Uterus (tissue), 2 donors: ENCODE data around the gene KLHL17.

Experiments used
- POLR2A ChIP-seq, 2 donors: fragments of 450-650 bp; IDR thresholded peaks; one replicate each; pipeline ENCODE4 v1.6.1; 2016; ENCODE audit warnings: antibody characterized with exemption in 2 of 2, mild to moderate bottlenecking in 1 of 2, moderate library complexity in 1 of 2
- TF ChIP-seq, protein P1 (sequence below), 4 experiments: fragments of 200-600 bp in 2 of 4; fragments of 450-650 bp in 2 of 4; sonication (generic) in 2 of 4; IDR thresholded peaks; one replicate each; pipeline ENCODE4 v1.5.1; 2016 to 2019; ENCODE audit warnings: antibody characterized with exemption in 4 of 4, mild to moderate bottlenecking in 2 of 4, moderate library complexity in 1 of 4

DNA sequence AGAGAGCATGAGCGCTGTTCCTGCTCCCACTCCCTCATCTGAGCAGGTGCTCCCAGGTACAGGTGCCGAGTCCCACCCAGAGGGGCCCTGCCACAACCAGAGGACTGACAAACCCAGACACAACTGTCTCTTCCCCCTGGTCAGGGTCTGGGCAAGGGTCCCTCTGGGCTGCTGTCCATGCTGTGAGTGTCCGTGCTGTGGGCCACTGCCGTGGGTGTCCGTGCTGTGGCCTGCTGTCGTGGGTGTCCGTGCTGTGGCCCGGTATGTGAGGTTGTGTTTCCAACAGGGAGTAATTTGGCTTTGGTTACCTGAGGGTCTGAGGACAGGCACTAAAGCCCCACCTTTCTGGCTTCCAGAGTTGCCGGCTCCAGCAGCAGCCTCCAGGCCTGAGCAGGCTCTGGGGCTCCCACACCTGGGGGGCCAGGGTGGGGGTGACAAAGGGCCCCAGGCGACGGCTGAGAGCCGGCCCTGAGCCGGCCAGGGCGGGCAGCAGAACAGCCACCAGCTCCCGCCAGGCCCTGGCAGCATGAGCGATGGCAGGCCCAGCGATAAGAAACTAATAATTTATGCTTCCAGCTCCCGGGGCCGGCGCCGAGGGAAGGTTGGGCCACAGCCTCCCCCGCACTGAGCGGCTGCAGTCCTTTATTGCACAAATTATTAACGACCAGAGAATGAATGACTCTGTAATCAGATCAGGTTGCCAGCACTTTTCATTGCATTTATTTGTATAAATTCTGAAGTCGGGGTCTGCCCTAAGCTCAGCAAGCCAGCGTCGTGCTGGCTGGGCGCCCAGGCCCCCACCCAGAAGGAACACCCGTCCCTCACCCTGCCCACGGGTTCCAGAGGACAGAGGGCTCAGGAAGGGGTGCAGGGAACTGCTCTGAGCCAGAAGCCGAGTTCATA lies 44.0 kb upstream of the KLHL17 start:
- TF ChIP-seq, protein P1, sequence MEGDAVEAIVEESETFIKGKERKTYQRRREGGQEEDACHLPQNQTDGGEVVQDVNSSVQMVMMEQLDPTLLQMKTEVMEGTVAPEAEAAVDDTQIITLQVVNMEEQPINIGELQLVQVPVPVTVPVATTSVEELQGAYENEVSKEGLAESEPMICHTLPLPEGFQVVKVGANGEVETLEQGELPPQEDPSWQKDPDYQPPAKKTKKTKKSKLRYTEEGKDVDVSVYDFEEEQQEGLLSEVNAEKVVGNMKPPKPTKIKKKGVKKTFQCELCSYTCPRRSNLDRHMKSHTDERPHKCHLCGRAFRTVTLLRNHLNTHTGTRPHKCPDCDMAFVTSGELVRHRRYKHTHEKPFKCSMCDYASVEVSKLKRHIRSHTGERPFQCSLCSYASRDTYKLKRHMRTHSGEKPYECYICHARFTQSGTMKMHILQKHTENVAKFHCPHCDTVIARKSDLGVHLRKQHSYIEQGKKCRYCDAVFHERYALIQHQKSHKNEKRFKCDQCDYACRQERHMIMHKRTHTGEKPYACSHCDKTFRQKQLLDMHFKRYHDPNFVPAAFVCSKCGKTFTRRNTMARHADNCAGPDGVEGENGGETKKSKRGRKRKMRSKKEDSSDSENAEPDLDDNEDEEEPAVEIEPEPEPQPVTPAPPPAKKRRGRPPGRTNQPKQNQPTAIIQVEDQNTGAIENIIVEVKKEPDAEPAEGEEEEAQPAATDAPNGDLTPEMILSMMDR (IDR thresholded peaks at IDR 0.05): no peak
- TF ChIP-seq POLR2A (IDR thresholded peaks at IDR 0.05): no peak
